Fibroblast of mammary gland (primary cell): ENCODE measurements around the gene METTL23.

Experiments used
- DNase-seq: peaks from one replicate; pipeline ENCODE4 v3.0.0-alpha.2; 2010; ENCODE audit warnings: low read depth
- H3K4me3 ChIP-seq: 2 replicates; pipeline ENCODE4 v1.5.1; 2011; ENCODE audit warnings: low read depth, mild to moderate bottlenecking, low read length, moderate library complexity; ENCODE audit not compliant: control insufficient read depth
- TF ChIP-seq, protein P1 (sequence below): conservative IDR thresholded peaks from 2 replicates; pipeline ENCODE4 v1.5.1; 2011; ENCODE audit warnings: low read depth, low read length, inconsistent platforms; ENCODE audit not compliant: control insufficient read depth, insufficient read depth

METTL23 gene, protein sequence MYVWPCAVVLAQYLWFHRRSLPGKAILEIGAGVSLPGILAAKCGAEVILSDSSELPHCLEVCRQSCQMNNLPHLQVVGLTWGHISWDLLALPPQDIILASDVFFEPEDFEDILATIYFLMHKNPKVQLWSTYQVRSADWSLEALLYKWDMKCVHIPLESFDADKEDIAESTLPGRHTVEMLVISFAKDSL

GRCh38 chr17:76726776-76727718 is at the start of gene METTL23:
METTL23 (plus strand) TSS chr17:76726839; CDS start chr17:76729711, 2,872 bp downstream.
- peak within 1 kb of the TSS; percentile 85 for H3K4me3 ChIP-seq
- TF ChIP-seq, protein P1, sequence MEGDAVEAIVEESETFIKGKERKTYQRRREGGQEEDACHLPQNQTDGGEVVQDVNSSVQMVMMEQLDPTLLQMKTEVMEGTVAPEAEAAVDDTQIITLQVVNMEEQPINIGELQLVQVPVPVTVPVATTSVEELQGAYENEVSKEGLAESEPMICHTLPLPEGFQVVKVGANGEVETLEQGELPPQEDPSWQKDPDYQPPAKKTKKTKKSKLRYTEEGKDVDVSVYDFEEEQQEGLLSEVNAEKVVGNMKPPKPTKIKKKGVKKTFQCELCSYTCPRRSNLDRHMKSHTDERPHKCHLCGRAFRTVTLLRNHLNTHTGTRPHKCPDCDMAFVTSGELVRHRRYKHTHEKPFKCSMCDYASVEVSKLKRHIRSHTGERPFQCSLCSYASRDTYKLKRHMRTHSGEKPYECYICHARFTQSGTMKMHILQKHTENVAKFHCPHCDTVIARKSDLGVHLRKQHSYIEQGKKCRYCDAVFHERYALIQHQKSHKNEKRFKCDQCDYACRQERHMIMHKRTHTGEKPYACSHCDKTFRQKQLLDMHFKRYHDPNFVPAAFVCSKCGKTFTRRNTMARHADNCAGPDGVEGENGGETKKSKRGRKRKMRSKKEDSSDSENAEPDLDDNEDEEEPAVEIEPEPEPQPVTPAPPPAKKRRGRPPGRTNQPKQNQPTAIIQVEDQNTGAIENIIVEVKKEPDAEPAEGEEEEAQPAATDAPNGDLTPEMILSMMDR = peak; percentile 56
- peak; percentile 76 for DNase-seq

GRCh38 chr17:76677406-76677805 is 49.2 kb upstream of the METTL23 start:
- TF ChIP-seq, protein P1 = no peak
- no peak overlapping the region for H3K4me3 ChIP-seq
- DNase-seq = no peak

- TF ChIP-seq, protein P1 = no peak
- DNase-seq = no peak
- no peak overlapping the region for H3K4me3 ChIP-seq
Measured at GRCh38 chr17:76678330-76678729, 48.3 kb upstream of the METTL23 start.

GRCh38 chr17:76679239-76679638 is 47.4 kb upstream of the METTL23 start:
- no peak overlapping the region for H3K4me3 ChIP-seq
- TF ChIP-seq, protein P1 = no peak
- DNase-seq = no peak

DNA sequence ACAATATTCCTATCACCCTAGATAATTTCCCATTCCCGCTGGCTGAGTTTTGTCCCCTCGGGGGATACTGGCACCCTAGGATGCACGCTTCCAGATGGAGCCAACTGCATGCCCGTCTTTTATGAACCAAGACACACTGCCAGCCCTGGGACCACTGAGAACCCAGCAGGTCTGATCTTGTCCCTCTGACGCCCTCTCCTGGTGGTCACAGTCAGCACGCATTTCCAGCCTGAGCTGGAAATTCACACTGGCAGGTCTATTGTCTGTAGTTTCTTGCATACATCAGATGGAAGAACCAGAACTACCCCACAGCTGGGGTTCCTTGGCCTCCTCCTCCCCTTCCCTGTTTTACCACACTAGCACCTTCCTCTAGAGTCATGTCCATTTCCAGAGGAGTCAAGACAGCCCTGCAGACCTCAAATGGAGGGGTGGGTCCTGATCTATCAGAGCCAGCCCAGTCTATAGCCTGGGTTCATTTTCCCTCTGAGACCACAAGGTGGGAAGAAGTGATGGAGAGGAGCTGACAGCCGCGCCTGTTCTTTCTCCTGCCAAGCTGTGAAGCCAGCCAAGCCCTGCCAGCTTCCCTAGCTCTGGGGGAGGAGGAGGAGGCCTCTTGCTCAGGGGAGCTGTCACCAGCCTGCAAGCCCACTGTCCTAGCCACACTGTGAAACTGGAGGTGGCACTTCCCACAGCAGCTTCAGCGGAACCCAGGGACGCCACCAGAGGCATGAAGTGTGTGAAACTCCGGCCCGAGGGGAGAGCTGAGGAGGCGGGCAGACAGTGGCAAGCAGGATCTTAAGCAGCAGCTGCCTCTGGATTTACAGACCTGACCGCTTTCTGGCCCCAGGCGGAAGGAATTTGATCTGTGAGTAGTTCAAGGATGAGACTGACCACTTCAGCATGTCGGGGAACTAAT is 45.2 kb upstream of the METTL23 start:
- peak; percentile 76 for DNase-seq
- TF ChIP-seq, protein P1 = peak; percentile 79
- H3K4me3 ChIP-seq = no peak overlapping the region

GRCh38 chr17:76682296-76682695 is 44.3 kb upstream of the METTL23 start:
- no peak overlapping the region for H3K4me3 ChIP-seq
- DNase-seq = peak; percentile 81
- TF ChIP-seq, protein P1 = no peak
